ENCODE results near the gene STAM2.

The STAM2 gene

DNA sequence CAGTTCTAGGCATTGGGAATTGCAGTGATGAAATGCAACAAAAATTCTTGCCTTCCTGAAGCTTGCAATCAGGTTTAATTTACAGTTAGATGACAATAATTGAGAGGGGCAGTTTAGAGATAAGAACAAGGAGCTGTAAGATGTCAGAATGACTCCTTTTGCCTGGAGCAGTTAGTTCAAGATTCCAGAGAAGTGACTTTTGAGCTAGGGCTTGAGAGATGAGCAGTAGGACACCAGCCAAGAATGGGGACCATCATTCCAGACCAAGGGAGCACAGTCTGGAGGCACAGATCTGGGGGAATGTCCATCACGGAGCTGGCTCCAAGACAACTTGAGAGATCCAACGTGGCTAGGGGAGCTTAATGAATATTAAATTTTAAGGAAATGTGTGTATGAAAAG lies 103.6 kb downstream of the STAM2 start:
- no peak for DNase-seq (ENCODE audit: low read depth, low spot score)

- no peak for DNase-seq (ENCODE audit: low read depth, low spot score)
Measured at GRCh38 chr2:152071518-152071917, 104.0 kb downstream of the STAM2 start.

- DNase-seq (ENCODE audit: low read depth, low spot score), result no peak
Measured at GRCh38 chr2:152071092-152071491, 104.5 kb downstream of the STAM2 start.

DNA sequence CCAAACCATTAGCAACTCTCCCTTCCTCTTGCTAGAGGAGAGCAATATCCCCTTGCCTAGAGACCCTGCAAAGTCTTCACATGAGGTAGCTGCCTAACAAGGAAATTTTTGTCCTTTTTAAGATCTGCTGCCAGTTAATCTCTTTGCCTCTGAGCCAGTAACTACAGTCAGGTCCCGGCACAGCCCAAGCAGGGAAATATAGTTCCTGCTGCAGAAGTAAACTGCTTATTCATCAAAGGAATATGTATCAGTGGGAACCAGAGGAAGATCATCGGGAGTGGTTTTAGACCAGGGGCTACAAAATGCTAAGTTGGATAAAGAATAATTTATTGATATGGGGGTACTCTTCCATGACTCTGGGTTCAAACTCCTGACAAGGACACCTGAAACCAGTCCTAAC lies 107.3 kb downstream of the STAM2 start:
- no peak for DNase-seq (ENCODE audit: low read depth, low spot score)

DNA sequence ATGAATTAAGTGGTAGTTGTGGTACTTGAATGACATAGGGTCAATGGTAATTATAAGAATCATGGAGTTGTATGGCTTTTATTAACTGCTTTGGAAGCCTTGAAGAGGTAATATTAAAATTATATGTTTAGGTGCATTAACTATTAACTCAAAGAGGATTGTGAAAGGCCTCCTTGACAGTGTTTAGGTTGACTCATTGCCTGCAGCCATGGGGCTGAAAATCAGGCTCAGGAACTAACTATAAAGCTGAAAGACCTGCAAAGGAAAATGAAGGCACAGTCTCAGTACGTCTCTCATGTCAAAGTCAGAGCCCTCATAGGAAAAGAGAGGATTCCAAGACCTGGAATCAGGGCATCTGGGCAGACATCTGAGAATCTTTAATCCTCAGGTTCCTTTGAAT lies 107.7 kb downstream of the STAM2 start:
- DNase-seq (ENCODE audit: low read depth, low spot score), result no peak
